Stimulated activated CD4-positive, alpha-beta T cell treated with anti-CD3 and anti-CD28 coated beads, Interleukin-4, amount 100 ng/mL, for 48 hours (primary cell): ENCODE measurements around the gene CBLC.

Experiments
- DNase-seq, 2 donors: peaks; one replicate each; pipeline ENCODE4 v3.0.0-alpha.2; 2020; ENCODE audit warnings: low read depth in 2 of 2

The CBLC gene

DNA sequence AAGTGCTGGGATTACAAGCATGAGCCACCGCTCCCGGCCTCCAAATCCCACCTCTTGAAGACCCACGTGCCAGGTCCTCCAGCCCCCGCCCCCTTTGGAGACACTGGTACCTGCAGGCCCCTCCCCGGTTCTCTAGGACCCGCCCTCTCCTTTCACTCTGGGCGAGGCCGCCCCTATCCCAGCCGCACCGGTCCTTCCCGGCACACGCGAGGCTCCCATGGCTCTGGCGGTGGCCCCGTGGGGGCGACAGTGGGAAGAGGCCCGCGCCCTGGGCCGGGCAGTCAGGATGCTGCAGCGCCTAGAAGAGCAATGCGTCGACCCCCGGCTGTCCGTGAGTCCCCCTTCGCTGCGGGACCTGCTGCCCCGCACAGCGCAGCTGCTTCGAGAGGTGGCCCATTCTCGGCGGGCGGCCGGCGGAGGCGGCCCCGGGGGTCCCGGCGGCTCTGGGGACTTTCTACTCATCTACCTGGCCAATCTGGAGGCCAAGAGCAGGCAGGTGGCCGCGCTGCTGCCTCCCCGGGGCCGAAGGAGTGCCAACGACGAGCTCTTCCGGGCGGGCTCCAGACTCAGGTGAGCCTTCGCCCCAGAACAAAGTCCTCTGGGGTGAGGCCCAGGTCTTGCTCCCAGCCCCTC, at the start of gene CBLC:
Gene CBLC (plus strand): TSS at position 176 of the 633 bp plus-strand sequence. CDS start 42 bp downstream, at position 218.
- no peak for DNase-seq

DNA sequence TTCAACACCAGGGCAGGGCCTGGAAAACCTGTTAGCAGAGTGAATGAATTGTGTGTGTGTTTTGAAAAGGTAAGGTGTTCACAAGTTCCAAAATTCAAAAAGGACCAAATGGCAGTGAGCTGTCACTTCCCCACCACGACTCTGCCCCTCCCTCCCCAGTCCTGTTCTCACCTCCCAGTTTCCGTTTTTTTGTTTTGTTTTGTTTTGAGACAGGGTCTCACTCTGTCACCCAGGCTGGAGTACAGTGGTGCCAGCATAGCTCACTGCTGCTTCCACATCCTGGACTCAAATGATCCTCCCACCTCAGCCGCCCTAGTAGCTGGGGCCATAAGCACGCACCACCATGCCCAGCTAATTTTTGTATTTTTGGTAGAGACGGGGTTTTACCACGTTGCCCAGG, 49.5 kb upstream of the CBLC start:
- DNase-seq, result no peak

DNA sequence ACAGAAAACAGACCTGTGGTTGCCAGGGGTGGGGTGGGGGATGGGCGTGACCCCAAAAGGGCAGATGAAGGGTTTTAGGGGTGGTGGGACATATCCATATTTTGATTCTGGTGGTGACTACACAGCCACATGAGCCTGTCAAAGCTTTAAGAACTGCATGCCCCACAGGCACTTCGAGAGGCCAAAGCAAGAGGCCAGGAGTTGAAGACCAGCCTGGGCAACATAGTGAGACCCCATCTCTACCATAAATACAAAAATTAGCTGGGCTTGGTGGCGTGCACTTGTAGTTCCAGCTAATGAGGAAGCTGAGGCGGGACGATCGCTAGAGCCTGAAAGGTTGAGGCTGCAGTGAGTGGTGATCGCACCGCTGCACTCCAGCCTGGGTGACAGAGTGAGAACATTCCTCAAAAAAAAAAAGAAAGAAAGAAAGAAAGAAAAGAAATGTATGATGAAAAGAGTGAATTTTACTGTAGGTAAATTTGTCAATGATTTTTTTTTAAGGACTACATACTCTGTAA, 48.1 kb upstream of the CBLC start:
- DNase-seq, result no peak

- no peak for DNase-seq
Measured at GRCh38 chr19:44731081-44731480, 46.6 kb upstream of the CBLC start.

DNA sequence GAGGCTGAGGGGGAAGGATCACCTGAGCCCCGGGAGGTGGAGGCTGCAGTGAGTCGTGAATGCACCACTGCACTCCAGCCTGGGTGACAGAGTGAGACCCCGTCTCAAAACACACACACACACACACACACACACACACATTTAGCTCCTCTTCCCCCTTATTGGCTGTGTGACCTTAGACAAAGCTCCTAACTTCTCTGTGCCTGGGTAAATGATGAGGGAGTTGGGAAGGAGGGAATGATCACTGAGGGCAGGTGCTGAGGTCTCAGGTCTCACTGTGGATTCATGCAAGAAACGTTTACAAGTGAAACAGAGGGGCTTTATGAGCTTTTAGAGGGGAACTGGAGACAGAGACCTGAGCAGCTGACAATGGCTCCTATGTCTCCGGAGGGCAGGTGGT, 46.1 kb upstream of the CBLC start:
- DNase-seq, result no peak

GRCh38 chr19:44732235-44733014, 45.3 kb upstream of the CBLC start:
- DNase-seq, result no peak

DNA sequence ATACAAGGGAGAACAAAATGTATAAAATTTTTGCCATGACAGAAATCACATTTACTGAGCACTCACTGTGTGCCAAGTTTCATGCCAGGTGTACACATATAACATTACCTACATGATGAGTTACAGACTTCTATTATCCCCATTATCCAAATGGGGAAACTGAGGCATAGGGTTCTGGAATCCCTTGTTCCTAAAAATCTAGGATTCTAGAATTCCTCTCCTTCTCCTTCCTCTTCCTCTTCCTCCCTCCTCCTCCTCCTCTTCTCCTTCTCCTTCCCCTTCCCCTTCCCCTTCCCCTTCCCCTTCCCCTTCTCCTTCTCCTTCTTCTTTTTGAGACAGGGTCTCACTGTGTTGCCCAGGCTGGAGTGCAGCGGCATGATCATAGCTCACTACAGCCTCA, 43.3 kb upstream of the CBLC start:
- DNase-seq, result no peak

DNA sequence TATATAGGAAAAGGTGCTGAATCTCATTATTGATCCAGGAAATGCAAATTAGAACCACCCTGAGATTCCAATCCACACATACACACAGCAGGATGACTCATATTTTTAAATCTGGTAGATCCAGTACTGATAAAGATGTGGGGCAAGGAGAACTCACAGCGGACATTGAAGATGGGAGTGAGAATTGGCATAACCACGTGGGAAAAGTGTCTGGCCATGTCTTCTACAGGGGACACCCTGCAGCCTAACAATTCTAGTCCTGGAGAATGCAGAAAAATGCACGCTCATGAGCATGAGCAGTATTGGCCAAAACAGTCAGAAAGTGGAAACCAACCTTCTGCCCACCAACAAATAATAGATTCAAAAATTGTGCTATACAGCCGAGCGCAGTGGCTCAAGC, 42.7 kb upstream of the CBLC start:
- no peak for DNase-seq

DNA sequence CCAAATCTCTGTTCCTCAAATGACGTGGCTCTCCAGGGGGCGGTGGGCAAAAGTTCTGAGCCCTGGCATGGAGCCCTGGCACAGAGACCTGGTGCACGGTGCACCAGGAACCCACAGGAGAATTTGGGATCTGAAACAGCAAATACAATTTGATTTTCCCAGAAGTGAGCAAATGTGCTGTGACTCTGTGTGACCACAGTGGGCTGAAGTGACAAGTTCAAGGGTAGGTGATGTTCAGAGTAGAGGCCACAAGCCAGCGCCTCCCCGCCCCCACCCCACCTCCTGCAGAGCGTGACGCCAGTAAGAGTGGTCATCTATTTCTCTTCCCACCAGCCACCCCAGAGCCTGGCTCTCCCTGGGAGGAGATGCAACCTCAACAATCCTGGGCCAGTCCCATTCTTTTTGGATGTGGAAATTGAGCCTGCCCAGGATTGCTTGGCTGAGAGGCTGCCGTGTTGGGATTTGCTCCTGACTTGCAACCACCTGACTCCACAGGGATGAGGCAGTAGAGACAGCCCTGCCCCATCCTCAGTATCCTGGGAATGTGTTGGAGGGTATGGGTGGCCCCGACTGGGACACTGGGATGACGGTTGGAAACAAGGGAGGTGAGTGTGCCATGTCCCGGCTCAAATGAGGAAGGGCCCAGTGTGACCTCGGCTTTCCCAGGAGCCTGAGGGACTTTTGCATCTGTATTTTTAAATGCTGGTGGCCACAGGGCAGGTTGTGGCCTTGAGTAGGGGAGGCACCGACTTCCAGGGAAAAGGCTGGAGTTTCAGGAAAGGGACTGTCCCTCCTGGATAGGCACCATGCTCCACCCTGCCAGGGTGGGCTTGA, 40.2 kb upstream of the CBLC start:
- no peak for DNase-seq

DNA sequence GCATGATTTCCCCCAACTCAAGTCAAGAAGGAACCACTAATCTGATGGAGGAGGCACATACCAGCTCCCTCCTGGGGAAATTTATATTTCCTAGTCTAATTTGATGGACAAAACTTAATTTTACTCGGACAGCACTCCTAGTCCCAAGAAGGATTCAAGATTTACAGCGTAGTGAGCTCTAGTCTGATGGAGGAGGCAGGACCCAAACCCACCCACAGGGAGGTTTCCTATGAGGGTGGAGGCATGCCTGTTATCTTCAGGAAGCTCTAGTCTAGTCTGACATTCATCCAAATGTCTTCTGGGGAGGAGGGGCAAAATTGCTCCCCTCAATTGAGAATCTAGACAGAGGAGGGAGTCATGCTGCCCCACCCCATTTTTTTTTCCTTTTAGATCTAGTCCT, 39.6 kb upstream of the CBLC start:
- no peak for DNase-seq

DNA sequence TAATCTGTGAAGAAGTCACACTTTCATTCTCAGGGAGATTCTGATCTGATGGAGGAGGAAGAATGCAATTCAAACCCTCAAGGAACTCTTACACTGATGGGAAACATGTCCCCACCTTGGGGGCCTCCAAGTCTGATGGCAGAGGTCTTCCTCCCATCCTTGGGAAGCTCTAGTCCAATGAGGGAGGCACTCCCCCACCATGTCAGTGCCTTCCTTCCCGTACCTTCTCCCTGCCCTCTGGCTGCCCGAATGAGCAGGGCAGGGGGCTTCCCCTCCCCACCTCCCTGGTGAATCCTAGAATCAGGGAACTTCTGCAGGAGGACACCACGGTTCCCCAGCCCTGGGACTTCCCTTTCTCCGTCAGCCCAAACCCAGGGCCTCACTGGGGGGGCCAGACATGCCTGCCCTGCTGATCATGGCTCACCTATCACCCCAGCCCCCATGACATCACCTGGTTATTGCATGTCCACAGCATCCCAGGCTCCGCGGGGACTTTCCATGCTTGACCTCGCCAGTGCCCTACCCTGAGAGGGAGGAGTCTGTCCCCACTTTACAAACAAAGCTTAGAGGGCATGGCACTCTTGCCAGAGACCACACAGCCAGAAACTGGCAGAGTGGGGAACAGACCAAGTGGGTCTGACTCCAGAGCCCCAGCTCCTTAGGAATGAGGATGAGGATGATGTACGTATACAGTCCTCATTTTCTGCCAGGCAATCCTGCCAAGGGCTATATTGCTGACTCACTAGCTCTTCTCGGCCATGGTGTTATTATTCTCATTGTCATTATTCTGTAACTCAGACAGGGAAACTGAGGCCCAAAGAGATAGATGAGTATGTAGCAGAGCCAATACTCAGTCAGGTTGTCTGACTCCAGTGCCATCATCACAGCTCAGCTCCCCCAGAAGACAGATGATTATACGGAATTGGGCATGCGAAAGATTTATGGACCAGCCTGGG, 38.8 kb upstream of the CBLC start:
- DNase-seq, result no peak

DNA sequence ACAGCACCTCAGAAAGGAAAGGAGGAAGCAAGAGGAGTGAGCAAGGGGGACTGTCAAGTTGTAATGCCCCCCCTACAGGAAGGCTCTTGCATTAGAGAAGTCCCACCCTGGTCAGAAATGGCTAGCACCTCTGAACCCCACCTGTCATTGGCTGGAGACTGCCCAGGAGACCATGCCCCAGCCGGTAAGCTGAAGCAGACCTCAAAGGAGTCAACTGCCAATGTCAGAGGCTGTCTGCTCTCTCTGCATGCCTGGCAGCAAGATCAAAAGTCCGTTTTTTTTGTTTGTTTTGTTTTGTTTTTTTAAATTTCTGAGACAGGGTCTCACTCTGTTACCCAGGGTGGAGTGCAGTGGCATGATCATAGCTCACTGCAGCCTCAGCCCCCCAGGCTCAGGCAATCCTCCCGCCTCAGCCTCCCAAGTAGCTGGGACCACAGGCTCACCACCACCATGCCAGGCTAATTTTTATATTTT, 37.3 kb upstream of the CBLC start:
- no peak for DNase-seq

DNA sequence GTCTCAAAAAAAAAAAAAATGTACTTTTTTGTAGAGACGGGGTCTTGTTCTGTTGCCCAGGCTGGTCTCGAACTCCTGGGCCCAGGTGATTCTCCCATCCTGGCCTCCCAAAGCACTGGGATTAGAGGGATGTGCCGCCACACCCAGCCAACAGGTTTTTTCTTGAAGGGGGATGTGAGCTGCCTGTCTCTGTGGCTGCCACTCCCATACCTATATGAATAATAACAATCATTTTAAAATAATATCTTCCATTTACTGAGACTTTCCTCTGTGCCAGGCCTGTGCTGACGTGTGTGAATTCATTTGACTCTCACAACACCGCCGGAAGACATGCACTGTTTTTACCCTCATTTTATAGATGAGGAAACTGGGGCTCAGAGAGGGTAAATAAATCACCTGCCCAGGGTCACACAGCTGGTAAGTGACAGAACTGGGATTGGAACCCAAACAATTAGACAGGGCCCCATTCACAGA, 36.4 kb upstream of the CBLC start:
- no peak for DNase-seq

GRCh38 chr19:44741841-44742329, 35.8 kb upstream of the CBLC start:
- no peak for DNase-seq

GRCh38 chr19:44742330-44743061, 35.2 kb upstream of the CBLC start:
- DNase-seq, result no peak

GRCh38 chr19:44744871-44745332, 32.8 kb upstream of the CBLC start:
- DNase-seq, result no peak

DNA sequence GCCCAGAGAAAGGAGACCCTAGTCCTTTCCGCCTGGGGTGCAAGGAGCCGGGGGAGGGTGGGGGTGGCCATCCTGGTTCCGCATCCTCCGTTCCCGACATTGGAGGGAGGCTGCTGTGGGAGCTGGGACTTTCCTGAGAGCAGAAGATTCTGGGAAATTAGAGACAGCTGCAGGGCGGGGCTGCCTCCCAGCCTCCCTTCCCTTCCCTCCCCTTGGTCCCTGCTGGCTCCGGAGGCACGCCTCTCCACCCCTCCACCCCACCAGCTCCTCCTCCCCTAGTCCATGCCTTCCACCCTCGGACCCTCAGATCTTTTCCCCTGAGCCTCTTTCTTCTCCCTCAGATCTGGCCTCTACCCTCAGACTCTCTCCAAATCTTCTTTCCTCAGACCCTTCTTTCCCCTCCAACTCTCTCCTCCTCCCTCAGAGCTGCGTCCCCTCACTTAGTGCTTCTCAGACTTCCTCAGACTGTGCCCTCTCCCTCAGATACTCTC, 32.3 kb upstream of the CBLC start:
- no peak for DNase-seq

DNA sequence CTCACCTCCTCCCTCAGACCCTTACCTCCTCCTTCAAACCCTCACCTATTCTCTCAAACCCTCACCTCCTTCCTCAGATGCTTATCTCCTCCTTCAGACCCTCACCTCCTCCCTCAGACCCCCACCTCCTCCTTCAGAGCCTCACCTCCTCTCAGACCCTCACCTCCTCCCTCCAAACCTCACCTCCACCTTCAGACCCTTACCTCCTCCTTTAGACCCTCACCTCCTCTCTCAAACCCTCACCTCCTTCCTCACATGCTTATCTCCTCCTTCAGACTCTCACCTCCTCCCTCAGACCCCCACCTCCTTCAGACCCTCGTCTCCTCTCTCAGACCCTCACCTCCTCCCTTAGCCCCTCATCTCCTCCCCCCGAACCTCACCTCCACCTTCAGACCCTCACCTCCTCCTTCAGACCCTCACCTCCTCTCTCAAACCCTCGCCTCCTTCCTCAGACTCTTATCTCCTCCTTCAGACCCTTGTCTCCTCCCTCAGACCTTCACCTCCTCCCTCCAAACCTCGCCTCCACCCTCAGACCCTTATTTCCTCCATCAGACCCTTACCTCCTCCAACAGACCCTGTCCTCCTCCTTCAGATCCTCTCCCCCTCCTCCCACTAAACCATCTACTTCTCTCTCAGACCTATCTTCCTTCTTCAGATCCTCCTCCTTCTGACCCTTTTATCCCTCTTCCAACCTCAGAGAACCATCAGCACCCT, 31.6 kb upstream of the CBLC start:
- DNase-seq, result no peak

DNA sequence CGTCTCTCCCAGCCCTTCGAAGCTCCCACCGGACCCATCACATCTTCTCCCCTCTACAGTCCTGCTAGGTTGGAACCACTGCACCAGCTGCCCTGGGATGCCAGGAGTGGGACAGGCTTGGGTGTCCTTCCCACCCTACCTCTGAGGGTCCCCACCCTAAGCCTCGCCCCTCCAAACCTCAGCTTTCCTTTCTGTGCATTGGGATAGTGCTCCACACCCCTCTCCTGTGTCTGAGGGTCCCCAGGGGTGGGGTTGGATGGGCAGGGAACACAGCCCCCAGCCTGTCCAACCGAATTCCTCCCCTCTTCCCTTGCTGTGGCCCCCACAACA, 31.1 kb upstream of the CBLC start:
- DNase-seq, result no peak
